Measurements from ENCODE around the gene PDE8A. TPM values are rescaled to one million over a fixed set of nuclear protein-coding genes. Genes with fewer than 3 reads are reported as not detected.

PDE8A gene
- total and polyA plus RNA-seq, 2 donors (not counting 3 experiments of a cell fraction or from before 2014, with no cell fraction given) = 21.3 to 45.7 TPM

DNA sequence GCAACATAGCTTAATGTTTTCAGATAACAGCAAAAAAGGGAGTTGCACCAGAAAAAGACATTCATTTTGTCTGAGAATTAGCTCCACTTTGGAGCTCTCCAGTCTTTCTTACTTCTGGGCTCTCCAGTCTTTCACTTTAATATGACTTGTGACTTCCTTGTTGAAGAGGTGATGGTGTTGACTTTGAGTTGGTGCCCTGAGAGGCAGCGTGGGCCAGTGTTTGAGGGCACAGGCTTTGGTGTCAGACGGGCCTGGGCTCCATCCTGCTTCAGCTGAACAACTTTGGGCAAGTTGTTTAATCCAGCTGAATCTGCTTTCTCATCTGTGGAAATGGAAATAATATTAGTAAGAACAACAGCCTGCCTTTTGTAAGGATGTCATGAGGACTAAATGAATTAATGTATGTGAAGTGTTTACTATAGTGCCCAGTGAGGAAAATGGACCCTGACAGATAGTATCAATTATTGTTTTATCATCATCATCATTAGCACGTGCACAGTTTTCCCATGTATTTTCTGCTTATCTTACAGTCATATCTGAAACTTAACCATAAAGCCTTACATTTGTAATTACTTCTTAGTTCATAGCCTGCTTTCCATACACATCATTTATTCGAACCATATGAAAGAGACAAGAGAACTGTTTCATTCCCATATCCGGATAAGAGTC, 108.4 kb downstream of the PDE8A start:
- Histone ChIP-seq H3K27ac (ENCODE audit: insufficient read depth, low read depth, low read length) (no peak overlapping the region), H3K79me2 (ENCODE audit: control insufficient read depth, insufficient read depth, low read length) (no peaks in the 10 kb centered on the region), H3K9me3 (replicated peaks; ENCODE audit: control insufficient read depth, insufficient read depth, low read length) (no peaks in the 10 kb centered on the region), H2AFZ (ENCODE audit: low read depth, low read length) (no peak overlapping the region), H3K4me1 (ENCODE audit: control insufficient read depth, extremely low read depth, insufficient read depth, low read length) (no peaks in the 10 kb centered on the region), H3K4me2 (ENCODE audit: insufficient read depth, low read length) (no peak overlapping the region), H3K27me3 (ENCODE audit: control insufficient read depth in 2 of 2, insufficient read depth in 2 of 2, low read length in 2 of 2) (no peaks in the 10 kb centered on the region), H3K9ac (replicated peaks; ENCODE audit: extremely low read depth, insufficient read depth, low read length) (no peak overlapping the region), H4K20me1 (replicated peaks; ENCODE audit: control insufficient read depth, extremely low read depth, insufficient read depth, low read length) (no peaks in the 10 kb centered on the region), H3K36me3 (ENCODE audit: control insufficient read depth in 2 of 2, extremely low read depth in 1 of 2, insufficient read depth in 2 of 2, low read length in 2 of 2) (peaks cover 0 to 3% of the 10 kb centered on the region in 2 experiments), H3K9me1 (replicated peaks; ENCODE audit: control insufficient read depth, extremely low read depth, insufficient read depth, low read length) (no peaks in the 10 kb centered on the region), H3K4me3 (replicated peaks in 1 of 3; ENCODE audit: insufficient read depth in 1 of 3, low read depth in 1 of 3, low read length in 3 of 3) (no peak overlapping the region)
- ChIA-PET CTCF (interaction anchor here (1.0 to 1.5 kb wide), 4 partner anchors 11 to 79 kb away, joined by 3 to 4 read pairs (median 4); no protein-coding TSS in a partner anchor), POLR2A (no interaction called here)
- BruUV-seq (replicated peaks) = no TSS peak
- intact Hi-C loops (cut with micrococcal nuclease) (no loop called here), dilution Hi-C loops (cut with MboI; ENCODE audit: extremely low pct_ligation_motif_present, low sequenced_read_pairs) (no loop called here)
- FAIRE-seq = no peak
- no peak for DNase-seq (ENCODE audit: low read depth, low spot score)
- TF ChIP-seq FOS (IDR thresholded peaks at IDR 0.05; ENCODE audit: borderline replicate concordance, insufficient read depth, low read length) (no peak), MYC (IDR thresholded peaks at IDR 0.05; ENCODE audit: low read depth, low read length) (no peak), POLR2AphosphoS5 (IDR thresholded peaks at IDR 0.05; ENCODE audit: insufficient read depth, low read depth, low read length) (no peak), JUN (IDR thresholded peaks at IDR 0.05; ENCODE audit: borderline replicate concordance, insufficient read depth, insufficient read length, low read depth) (no peak), EZH2 (IDR thresholded peaks at IDR 0.05; ENCODE audit: borderline replicate concordance, low read depth, low read length, severe bottlenecking) (no peak), POLR2A (IDR thresholded peaks at IDR 0.05; ENCODE audit: low read depth, low read length) (no peak), MAX (IDR thresholded peaks at IDR 0.05; ENCODE audit: insufficient read depth, insufficient read length) (no peak), GATA2 (IDR thresholded peaks at IDR 0.05; ENCODE audit: insufficient read depth, insufficient read length, low read depth, low read length) (no peak)
- TF ChIP-seq, protein P1, sequence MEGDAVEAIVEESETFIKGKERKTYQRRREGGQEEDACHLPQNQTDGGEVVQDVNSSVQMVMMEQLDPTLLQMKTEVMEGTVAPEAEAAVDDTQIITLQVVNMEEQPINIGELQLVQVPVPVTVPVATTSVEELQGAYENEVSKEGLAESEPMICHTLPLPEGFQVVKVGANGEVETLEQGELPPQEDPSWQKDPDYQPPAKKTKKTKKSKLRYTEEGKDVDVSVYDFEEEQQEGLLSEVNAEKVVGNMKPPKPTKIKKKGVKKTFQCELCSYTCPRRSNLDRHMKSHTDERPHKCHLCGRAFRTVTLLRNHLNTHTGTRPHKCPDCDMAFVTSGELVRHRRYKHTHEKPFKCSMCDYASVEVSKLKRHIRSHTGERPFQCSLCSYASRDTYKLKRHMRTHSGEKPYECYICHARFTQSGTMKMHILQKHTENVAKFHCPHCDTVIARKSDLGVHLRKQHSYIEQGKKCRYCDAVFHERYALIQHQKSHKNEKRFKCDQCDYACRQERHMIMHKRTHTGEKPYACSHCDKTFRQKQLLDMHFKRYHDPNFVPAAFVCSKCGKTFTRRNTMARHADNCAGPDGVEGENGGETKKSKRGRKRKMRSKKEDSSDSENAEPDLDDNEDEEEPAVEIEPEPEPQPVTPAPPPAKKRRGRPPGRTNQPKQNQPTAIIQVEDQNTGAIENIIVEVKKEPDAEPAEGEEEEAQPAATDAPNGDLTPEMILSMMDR (IDR thresholded peaks at IDR 0.05; ENCODE audit: extremely low read depth in 1 of 2, insufficient read depth in 1 of 2, low read depth in 1 of 2, low read length in 2 of 2) = no peak
